HCT116 (cell line): ENCODE measurements around the gene HPGDS. TPM values are rescaled to one million over a fixed set of nuclear protein-coding genes. Genes with fewer than 3 reads are reported as not detected.

ENCODE experiments used
- ATAC-seq: fragments of 200-7000 bp; cut with Tn5 transposase; 2 replicates; pipeline ENCODE4 v1.9.1; 2020; ENCODE audit warnings: mild to moderate bottlenecking, moderate library complexity
- BruUV-seq: library from RNA; stranded (reverse); fragments of 400-500 nt; replicated peaks from 2 replicates; lab custom pipeline; 2021; lab: Mats Ljungman, UMichigan
- CTCF ChIA-PET: fragments of 300-600 bp; sonication (Branson Sonifier 250); formaldehyde crosslinking; loops from one replicate; lab custom pipeline; 2021; ENCODE audit warnings: antibody characterized with exemption; lab: Charles Lee
- POLR2A ChIA-PET: fragments of 300-600, 350-600 bp; sonication (Branson Sonifier 250); formaldehyde crosslinking; loops from one replicate; lab custom pipeline; 2021; ENCODE audit warnings: antibody characterized with exemption; lab: Charles Lee
- RAD21 ChIA-PET, 2 experiments: fragments of 300-600 bp; sonication (Branson Sonifier 250); formaldehyde crosslinking; loops; one replicate each; lab custom pipeline; 2023; ENCODE audit warnings: low total read pairs in 2 of 2; ENCODE audit not compliant: uncharacterized antibody in 2 of 2, unreplicated experiment in 2 of 2, low non-redundant PET in 1 of 2; lab: Charles Lee
- DNase-seq: peaks from one replicate; pipeline ENCODE4 v3.0.0-alpha.2; 2010; ENCODE audit warnings: low read depth, low spot score
- H2AFZ ChIP-seq: fragments of 200-600 bp; shearing (Covaris generic), sonication (generic); 2 replicates; pipeline ENCODE4 v1.6.1; 2017; ENCODE audit warnings: low read depth, mixed run types, mixed read lengths, antibody characterized with exemption, low read length; ENCODE audit not compliant: poor library complexity, severe bottlenecking
- H3K27ac ChIP-seq: 2 replicates; pipeline ENCODE4 v1.5.1; 2012; ENCODE audit warnings: low read depth, low read length
- H3K27me3 ChIP-seq: fragments of 200-600 bp; sonication (generic); 2 replicates; pipeline ENCODE4 v1.6.1; 2016; ENCODE audit warnings: mixed run types, low read length, mixed read lengths; ENCODE audit not compliant: insufficient read depth
- H3K36me3 ChIP-seq, 2 experiments: fragments of 200-500 bp in 1 of 2; fragments of 200-600 bp in 1 of 2; sonication (Bioruptor generic) in 1 of 2; sonication (generic) in 1 of 2; 2 replicates each; pipeline versions ENCODE4 v1.5.1 to v1.6.1; 2014 to 2016; ENCODE audit warnings: low read length in 2 of 2, inconsistent platforms in 1 of 2, mixed read lengths in 1 of 2, mixed run types in 1 of 2; ENCODE audit not compliant: insufficient read depth in 2 of 2, control insufficient read depth in 1 of 2
- H3K4me1 ChIP-seq, 2 experiments: fragments of 200-600 bp in 1 of 2; sonication (generic) in 1 of 2; 2 replicates each; pipeline versions ENCODE4 v1.5.1 to v1.6.1; 2012 to 2017; ENCODE audit warnings: low read length in 2 of 2, inconsistent platforms in 1 of 2, mild to moderate bottlenecking in 1 of 2, mixed read lengths in 1 of 2, mixed run types in 1 of 2, moderate library complexity in 1 of 2; ENCODE audit not compliant: insufficient read depth in 2 of 2, control insufficient read depth in 1 of 2
- H3K4me2 ChIP-seq: fragments of 200-600 bp; sonication (generic); 2 replicates; pipeline ENCODE4 v1.6.1; 2017; ENCODE audit warnings: mixed run types, low read length, mixed read lengths
- H3K4me3 ChIP-seq, 2 experiments: fragments of 200-600 bp in 1 of 2; sonication (generic) in 1 of 2; replicated peaks in 1 of 2; 2 replicates each; pipeline ENCODE4 v1.5.1; 2011 to 2016; ENCODE audit warnings: low read length in 2 of 2, control low read depth in 1 of 2, low read depth in 1 of 2, mild to moderate bottlenecking in 1 of 2, mixed read lengths in 1 of 2, mixed run types in 1 of 2
- H3K79me2 ChIP-seq: fragments of 200-600 bp; sonication (generic); 2 replicates; pipeline ENCODE4 v1.6.1; 2017; ENCODE audit warnings: mild to moderate bottlenecking, mixed run types, low read length, moderate library complexity, mixed read lengths; ENCODE audit not compliant: insufficient read depth
- H3K9ac ChIP-seq: fragments of 200-600 bp; sonication (generic); 2 replicates; pipeline ENCODE4 v1.6.1; 2016; ENCODE audit warnings: low read length, mixed read lengths
- H3K9me2 ChIP-seq: fragments of 200-600 bp; sonication (generic), shearing (Covaris generic); 2 replicates; pipeline ENCODE4 v1.6.1; 2017; ENCODE audit warnings: mixed run types, mild to moderate bottlenecking, moderate library complexity; ENCODE audit not compliant: insufficient read depth
- H3K9me3 ChIP-seq, 2 experiments: fragments of 200-500 bp in 1 of 2; fragments of 200-600 bp in 1 of 2; sonication (Bioruptor generic) in 1 of 2; sonication (generic) in 1 of 2; 2 replicates each; pipeline ENCODE4 v1.6.1; 2014 to 2017; ENCODE audit warnings: low read length in 2 of 2, mixed read lengths in 2 of 2, inconsistent platforms in 1 of 2, low read depth in 1 of 2, mild to moderate bottlenecking in 1 of 2, mixed run types in 1 of 2, moderate library complexity in 1 of 2; ENCODE audit not compliant: control insufficient read depth in 1 of 2, insufficient read depth in 1 of 2
- H4K20me1 ChIP-seq: fragments of 200-600 bp; sonication (generic), shearing (Covaris generic); 2 replicates; pipeline ENCODE4 v1.6.1; 2017; ENCODE audit warnings: mixed run types, mild to moderate bottlenecking, moderate library complexity; ENCODE audit not compliant: insufficient read depth
- CEBPB ChIP-seq: IDR thresholded peaks from 2 replicates; pipeline ENCODE4 v1.6.1; 2012; ENCODE audit warnings: low read depth
- CTCF ChIP-seq, 3 experiments: fragments of 200-600 bp in 1 of 3; sonication (generic) in 1 of 3; IDR thresholded peaks in 2 of 3; conservative IDR thresholded peaks in 1 of 3; 2 replicates each; pipeline ENCODE4 v1.5.1; 2012 to 2017; ENCODE audit warnings: low read depth in 2 of 3, low read length in 2 of 3, antibody characterized with exemption in 1 of 3, borderline replicate concordance in 1 of 3, control low read depth in 1 of 3, mild to moderate bottlenecking in 1 of 3, mixed read lengths in 1 of 3, mixed run types in 1 of 3, moderate library complexity in 1 of 3; ENCODE audit not compliant: insufficient read depth in 1 of 3
- EZH2 ChIP-seq: fragments of 200-600 bp; sonication (generic); IDR thresholded peaks from 2 replicates; pipeline ENCODE4 v1.6.1; 2017; ENCODE audit warnings: antibody characterized with exemption, mixed run types
- FOSL1 ChIP-seq: IDR thresholded peaks from 2 replicates; pipeline ENCODE4 v1.6.1; 2012; ENCODE audit warnings: low read depth
- POLR2AphosphoS5 ChIP-seq: IDR thresholded peaks from 2 replicates; pipeline ENCODE4 v1.6.1; 2011; ENCODE audit warnings: mild to moderate bottlenecking, low read depth, low read length, moderate library complexity
- RAD21 ChIP-seq: IDR thresholded peaks from 2 replicates; pipeline ENCODE4 v1.6.1; 2012; ENCODE audit warnings: low read depth, mild to moderate bottlenecking
- SRF ChIP-seq: IDR thresholded peaks from 2 replicates; pipeline ENCODE4 v1.6.1; 2012; ENCODE audit warnings: low read depth
- YY1 ChIP-seq: IDR thresholded peaks from 2 replicates; pipeline ENCODE4 v1.6.1; 2011; ENCODE audit warnings: low read length, low read depth, moderate library complexity, mild to moderate bottlenecking; ENCODE audit not compliant: insufficient replicate concordance; ENCODE audit errors: extremely low read depth
- intact Hi-C: fragments of 100-400 bp; cut with micrococcal nuclease; formaldehyde crosslinking; loops from 2 replicates; pipeline ENCODE4 v1.10.0; 2022
- total RNA-seq: library from RNA; stranded (reverse); gene quantifications from one replicate; pipeline ENCODE4 v1.2.1, GENCODE V29; 2021; ENCODE audit not compliant: unreplicated experiment

HPGDS gene
- total RNA-seq, 1 experiment from 2014 or later = not detected

DNA sequence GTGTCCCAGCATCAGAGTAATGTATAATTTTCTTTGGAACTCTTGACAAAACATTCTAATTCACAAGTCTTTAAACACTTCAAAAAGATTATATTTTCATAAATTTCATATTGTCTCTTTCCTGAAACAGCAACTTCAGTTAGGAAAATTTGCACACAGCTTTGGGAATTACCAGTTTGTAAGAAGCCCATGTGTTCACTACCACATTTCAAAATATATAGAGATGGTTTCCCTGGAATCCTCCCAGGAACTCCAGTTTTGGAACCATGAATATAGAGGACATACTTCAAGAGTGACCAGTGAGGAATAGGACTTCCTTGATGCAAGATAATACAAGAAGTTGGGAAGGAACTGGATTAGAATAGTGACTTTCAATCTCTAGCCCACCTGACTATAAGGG is 28.7 kb upstream of the HPGDS start:
- H3K27me3 ChIP-seq = no peaks in the 10 kb centered on the region
- POLR2A ChIA-PET = no interaction called here
- H3K27ac ChIP-seq = no peak overlapping the region
- H3K79me2 ChIP-seq = no peaks in the 10 kb centered on the region
- no peak overlapping the region for H2AFZ ChIP-seq
- intact Hi-C loops = no loop called here
- TF ChIP-seq SRF = no peak
- no peak for TF ChIP-seq CTCF (IDR thresholded peaks at IDR 0.05 in 2 of 3, conservative IDR thresholded peaks at IDR 0.05 in 1 of 3; ENCODE audit: borderline replicate concordance in 1 of 3, insufficient read depth in 1 of 3, low read depth in 2 of 3, low read length in 2 of 3)
- no peak for TF ChIP-seq YY1
- TF ChIP-seq RAD21 = no peak
- TF ChIP-seq EZH2 = no peak
- TF ChIP-seq CEBPB = no peak
- TF ChIP-seq POLR2AphosphoS5 = no peak
- no peak for TF ChIP-seq FOSL1
- TF ChIP-seq, all 23 proteins: peak for 0
- no peaks in the 10 kb centered on the region for H4K20me1 ChIP-seq
- no peaks in the 10 kb centered on the region for H3K4me1 ChIP-seq
- ChIA-PET RAD21 (no interaction called here), CTCF (no interaction called here)
- DNase-seq (no peak), ATAC-seq (no peak)
- H3K4me3 ChIP-seq = no peak overlapping the region
- no peak overlapping the region for H3K9ac ChIP-seq
- H3K4me2 ChIP-seq = no peak overlapping the region
- H3K36me3 ChIP-seq = no peaks in the 10 kb centered on the region
- no TSS peak for BruUV-seq
- H3K9me2 ChIP-seq = no peaks in the 10 kb centered on the region
- H3K9me3 ChIP-seq = no peaks in the 10 kb centered on the region
